ENCODE data around the gene SEC14L6.

- TF ChIP-seq CTCF (IDR thresholded peaks at IDR 0.05; ENCODE audit: low read length) (no peak), EZH2 (IDR thresholded peaks at IDR 0.05; ENCODE audit: borderline replicate concordance, low read length) (no peak)
Measured at GRCh38 chr22:30572840-30573593, 26.5 kb upstream of the SEC14L6 start.
